HG02938 (cell line): ENCODE measurements around the gene PLCB3.
"Not testable (repeated sequence)": the region's sequence is repeated elsewhere in the genome, so short reads cannot be mapped to it uniquely, and the experiment has no call there.

Source experiments
- ATAC-seq: cut with Tn5 transposase; IDR thresholded peaks from one replicate; pipeline ENCODE4 v1.9.1; 2021; ENCODE audit warnings: mild to moderate bottlenecking, moderate library complexity; ENCODE audit not compliant: unreplicated experiment

PLCB3 gene

DNA sequence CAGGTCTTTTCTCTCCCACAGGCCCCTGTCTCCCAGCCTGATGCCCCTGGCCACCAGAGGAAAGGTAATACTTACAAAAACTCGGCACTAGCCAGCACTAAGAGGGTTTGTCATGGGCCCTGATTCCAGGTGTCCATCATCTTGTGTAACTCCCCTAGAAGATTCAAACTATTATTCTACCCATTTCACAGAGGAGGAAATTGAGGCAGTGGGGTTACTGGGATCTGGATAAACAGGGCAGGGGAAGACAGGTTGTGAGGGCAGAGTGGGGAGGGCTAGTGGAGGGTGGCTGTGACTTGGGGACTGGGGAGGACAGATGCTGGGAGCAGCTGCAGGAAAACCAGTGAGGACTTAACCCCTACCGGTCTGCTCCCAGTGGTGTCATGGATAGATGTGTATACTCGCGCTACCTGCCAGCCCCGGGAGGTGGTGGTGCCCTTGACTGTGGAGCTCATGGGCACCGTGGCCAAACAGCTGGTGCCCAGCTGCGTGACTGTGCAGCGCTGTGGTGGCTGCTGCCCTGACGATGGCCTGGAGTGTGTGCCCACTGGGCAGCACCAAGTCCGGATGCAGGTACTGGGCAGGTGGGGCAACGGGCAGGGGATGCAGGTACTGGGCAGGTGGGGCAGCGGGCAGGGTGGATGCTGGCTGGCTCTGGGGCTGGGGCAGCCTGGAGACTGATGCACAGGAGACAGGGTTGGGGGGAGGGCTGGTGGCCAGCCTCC is 15.7 kb upstream of the PLCB3 start:
- no peak for ATAC-seq

DNA sequence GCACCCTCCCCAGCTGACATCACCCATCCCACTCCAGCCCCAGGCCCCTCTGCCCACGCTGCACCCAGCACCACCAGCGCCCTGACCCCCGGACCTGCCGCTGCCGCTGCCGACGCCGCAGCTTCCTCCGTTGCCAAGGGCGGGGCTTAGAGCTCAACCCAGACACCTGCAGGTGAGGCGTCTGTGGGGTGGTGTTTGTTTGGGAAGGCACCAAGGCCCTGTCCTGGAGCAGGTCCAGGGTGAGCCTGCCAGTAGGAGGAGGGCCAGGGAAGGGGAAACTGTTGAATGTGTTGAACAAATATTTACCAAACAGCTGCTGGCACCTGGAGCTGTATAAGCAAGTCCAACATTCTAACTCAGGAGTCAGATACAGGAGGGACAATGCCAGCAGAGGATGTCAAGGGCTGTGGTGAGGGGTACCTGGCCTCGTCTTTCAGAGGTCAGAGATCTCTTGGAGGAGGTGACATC is 13.8 kb upstream of the PLCB3 start:
- ATAC-seq, result no peak

DNA sequence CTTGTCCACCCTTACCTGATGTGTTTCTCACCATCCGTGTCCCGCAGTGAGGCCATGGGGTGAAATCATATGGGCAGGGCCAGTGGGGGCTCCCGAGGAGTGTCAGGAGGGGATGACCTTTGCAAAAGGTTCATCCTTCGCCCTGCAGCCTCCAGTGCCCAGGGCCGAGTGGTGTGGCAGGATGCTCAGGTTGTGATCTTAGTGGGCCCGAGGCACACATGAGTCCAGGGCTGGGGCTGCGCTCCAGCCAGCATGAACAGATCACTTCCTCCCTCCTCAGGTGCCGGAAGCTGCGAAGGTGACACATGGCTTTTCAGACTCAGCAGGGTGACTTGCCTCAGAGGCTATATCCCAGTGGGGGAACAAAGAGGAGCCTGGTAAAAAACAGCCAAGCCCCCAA is 13.3 kb upstream of the PLCB3 start:
- ATAC-seq, result no peak

DNA sequence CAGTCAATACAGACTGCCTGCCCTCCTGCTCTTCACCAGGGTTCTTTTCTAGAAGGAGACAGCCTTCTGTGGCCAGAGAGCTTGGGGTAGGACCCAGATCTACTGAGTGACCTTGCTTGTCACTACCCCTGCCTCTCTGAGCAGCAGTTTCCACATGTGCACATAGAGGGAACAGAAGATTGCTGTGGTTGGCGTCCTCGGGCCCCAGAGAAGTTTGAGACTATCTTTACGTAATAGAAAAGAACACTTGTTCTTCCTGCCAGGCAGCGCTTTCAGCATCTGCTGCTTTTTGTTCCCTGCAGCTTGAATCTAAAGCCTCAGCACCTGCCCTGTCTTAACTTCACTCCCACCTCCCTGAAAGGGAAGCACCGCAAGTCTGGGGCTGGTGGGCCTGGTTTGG is 12.3 kb upstream of the PLCB3 start:
- no peak for ATAC-seq

DNA sequence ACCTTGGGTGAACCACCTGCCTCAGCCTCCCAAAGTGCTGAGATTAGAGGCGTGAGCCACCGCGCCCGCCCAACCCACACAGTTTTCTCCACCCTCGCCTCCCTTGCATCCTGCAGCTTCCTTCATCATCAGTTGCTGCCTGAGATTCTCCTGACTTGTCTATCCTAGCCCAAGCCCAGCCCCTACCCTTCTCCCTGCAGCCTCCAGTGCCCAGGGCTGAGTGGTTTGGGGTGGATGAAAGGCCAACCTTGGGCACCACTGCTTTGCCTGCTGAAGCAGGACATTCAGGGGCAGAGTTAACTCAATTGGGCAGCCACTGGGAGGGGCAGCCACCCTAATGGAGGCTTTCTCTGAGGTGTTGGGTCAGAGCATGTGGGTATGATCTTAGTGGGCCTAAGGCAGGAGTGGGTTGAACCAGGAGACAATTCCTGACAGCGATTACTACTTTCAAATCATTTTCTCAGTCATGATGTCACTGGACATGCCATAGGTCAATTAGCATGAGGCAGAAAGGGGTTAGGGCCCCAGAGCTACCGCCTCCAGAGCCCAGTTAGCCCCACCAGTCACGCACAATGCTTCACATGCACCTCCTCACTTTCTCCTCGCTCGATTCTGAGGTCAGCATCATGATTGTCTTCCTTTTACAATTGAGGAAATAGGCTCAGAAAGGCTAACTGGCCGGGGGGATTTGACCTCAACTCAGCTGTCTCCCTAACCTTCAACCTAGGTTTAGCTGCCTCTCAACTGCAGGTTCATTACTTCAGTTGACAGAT is 11.5 kb upstream of the PLCB3 start:
- ATAC-seq, result no peak

DNA sequence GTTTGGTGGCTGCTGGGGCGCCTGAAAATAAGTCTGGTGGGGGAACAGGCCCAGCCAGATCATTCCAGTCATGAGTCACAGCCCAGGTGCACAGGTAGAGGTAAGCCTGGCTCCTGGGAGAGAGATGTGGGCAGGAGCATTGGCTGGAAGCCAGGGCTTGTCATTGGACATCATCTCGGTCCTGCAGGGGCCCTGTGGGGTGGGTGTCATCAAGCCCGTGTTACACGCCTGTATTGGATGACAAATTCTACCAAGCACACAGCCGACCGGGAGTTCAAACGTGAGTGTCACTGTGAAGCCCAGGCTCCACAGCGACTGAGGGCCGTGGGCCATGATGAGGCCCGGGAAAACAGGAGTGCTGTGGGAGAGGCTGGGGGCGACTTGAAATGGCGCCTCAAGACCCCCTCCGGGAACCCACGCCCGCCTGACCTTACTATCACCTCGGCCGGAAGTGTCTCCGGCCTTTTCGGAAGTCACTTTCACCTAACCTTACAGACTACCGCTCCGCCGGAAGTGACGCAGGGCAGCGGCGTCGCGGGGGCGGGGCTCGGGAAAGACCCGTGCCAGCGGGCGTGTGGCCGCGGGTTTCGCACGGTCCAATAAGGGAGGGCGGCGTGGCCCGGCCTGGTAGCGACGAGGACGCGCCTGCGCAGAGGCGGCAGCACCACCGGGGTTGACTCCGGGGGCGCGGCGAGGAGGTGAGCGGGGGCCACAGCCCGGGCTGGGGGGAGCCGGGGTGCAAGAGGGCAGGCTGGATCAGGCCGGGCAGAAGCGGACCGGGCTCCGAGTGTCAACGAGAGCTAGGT is 10.7 kb upstream of the PLCB3 start, which contains the start of gene FKBP2:
FKBP2 (plus strand) TSS at position 661 of the 806 bp plus-strand sequence. CDS start 1,293 bp downstream, outside the sequence.
- ATAC-seq, result peak; percentile 41

DNA sequence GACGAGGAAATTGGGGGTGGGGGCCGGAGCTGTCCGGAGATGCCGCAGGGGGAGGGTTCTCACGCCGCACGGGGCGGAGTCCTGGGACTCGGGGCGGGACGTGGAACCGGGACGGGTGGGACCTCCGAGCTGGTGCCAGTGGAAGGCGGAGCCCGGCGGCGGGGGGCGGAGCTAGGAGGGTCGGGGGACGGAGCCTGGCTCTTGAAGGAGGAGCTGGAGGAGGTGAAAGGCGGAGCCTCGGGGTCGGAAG is 10.2 kb upstream of the PLCB3 start:
- no peak for ATAC-seq

DNA sequence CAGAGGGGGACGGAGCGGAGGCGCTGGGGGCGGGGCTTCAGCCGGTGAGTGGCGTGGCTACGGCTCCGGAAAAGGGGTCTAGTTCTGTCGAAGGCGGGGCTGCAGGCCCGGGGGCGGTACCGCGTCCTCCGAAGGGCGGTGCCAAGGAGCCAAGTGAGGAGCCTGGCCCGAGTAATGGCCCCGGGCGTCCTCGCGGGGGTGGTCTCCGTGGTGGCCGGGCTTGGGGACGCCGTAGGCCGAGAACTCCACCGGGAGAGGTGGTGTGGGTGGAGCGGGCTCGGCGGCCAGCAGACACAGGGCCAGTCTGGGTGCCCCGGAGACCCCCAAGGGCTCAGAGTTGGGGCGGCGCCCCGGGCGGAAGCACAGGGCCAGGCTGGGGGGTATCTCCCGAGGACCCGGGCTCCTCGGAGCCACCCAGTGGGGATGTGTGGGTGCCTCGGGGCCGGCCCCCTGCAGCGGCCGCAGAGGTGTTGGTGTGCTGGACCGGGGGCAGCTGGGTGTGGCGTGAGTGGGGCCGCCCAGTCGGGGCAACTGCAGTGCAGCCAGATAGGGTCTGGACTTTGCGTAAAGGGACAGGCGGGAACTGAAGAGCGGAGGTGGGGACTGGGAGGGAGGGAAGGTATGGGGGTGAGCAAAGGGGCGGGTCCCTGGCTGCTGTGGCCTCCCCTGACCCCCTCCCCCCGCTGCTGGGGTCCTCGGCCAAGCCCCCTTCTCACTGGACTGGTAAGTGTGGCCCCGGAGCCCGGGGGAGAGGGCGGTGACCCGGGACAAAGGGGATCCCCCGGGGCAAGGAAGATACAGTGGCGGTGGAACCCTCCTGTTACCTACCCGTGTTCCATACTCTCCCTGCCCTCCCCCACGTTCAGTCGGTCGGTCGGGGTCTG is 9.6 kb upstream of the PLCB3 start:
- ATAC-seq, result peak; percentile 65

DNA sequence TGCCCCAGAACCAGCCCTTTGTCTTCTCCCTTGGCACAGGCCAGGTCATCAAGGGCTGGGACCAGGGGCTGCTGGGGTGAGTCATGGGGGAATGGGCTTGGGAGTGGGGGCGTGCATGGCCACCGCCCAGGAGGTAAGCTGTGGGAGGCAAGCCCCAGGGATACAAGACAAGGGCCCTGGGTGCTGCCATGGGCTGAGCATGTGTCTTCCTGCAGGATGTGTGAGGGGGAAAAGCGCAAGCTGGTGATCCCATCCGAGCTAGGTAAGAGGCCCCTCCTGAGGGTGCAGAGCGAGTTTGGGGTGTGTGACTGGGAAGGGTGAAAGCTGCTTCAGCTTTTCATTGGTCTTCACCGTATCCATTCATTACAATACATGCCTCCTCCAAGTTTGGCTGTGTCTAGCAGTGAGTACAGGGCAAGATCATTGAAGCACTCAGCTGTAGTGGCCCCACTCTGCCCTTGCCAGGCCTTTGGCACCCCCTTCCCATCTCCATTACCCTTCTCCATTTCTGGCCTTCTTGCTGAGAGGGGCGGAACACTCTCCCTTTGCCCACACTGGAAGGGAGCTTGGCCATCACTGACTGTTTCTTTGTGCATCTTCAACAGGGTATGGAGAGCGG is 8.0 kb upstream of the PLCB3 start:
- no peak for ATAC-seq

DNA sequence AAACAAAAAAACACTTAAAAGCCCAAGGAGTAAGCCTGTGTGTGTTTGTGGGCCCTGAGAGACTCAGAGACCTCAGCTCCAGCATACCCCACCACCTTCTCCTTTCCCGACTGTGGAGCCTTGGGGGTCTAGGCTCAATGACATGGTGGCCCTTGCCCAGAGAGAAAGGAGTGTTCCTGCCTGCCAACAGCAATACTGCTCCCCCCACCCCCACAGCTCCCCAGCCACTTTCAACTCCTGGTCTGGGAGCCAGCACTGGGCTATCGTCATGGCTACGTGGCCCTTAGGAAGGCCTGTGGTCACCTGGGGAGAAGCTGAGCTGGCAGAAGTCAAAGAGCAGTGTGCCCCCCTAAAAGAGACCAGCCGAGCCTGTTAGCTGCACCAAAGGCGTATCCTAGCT is 7.2 kb upstream of the PLCB3 start:
- ATAC-seq, result no peak

DNA sequence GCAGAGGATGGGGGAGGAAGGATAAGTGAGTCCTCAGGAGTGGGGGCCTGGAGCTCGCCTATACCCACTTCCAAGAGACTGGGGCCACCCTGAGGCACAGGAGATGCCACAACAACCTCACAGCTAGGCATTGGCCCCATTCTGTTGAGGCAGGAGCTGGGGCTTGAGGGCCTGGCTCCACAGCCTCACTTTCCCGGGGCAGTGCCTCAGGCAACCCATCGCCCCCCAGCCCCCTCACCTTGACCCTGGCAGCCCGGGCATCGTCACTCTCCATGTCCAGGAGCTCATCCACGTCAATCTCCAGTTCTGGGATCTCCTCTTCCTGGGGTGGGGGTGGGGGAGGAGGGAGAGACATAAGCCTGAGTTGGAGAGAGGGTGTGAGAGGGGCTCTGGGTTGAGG is 6.4 kb upstream of the PLCB3 start:
- ATAC-seq, result no peak

DNA sequence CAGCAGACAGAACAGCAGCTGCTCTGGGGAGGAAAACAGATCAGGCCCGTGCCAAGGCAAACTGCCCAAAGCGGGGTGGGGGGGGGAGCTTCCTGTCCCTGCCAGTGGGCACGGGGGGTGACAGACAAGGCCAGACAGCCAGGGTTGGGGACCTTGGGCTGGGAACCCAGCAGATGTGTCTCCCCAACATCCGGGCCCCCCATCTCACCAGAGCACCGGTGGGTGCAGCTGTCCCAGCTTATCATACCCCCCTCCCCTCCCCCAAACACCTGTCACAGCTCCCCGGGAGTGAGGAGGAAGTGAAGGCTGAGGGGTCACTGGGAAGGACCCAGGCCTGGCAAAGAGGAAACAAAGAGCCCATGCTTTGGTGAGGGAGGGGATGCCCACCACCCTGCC is 5.9 kb upstream of the PLCB3 start:
- ATAC-seq, result no peak

DNA sequence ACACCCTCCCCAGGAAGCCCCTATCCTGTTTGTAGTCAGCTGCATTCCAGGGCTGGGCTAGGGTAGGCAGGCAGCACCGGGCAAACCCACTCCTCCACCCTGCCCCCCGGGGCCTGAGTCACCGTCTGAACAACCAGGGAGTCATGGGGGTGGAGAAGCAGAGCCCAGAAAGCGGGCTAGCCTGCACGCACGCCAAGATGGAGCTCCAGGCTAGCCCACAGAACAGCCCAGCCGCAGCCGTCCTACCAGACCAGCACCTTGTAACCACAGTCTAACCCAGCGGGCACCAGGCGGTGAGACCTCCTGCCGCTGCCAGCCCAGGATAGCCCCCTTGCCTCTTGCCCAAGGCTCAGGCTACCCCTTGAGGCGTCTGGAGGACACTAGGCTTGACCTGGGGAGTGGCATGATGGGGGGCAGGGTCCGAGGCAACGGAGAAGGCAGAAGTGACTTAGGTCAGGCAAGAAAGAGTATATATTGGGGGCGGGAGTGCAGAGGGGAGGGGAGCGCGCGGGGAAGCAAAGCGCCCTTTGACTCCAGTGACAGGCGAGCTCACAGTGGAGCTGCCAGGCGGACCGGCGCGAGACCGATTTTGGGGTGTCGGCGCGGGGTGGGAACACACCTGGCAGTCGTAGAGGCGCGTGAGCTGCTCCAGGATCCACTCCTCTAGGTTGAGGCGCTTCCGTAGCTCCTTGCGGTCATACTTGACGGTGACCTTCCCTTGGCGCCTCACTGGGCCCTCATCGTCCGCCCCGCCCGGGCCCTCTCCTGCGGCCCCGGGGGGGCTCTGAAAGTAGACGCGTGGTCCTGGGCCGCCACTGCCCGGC is 5.3 kb upstream of the PLCB3 start:
- no peak for ATAC-seq

DNA sequence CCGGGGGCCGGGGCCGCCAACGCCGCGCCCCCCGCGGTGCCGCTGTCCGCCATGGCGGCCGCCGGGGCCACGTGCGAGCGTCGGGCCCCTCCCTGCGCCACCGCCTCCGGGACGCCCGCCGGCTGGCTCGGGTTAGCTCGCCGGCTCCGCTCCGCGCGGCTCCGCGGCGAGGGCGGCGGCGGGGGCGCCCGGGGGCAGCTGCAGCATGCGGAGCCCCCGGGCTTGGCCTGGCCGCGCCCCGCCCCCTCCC is 4.8 kb upstream of the PLCB3 start:
- ATAC-seq, result not testable (repeated sequence)

DNA sequence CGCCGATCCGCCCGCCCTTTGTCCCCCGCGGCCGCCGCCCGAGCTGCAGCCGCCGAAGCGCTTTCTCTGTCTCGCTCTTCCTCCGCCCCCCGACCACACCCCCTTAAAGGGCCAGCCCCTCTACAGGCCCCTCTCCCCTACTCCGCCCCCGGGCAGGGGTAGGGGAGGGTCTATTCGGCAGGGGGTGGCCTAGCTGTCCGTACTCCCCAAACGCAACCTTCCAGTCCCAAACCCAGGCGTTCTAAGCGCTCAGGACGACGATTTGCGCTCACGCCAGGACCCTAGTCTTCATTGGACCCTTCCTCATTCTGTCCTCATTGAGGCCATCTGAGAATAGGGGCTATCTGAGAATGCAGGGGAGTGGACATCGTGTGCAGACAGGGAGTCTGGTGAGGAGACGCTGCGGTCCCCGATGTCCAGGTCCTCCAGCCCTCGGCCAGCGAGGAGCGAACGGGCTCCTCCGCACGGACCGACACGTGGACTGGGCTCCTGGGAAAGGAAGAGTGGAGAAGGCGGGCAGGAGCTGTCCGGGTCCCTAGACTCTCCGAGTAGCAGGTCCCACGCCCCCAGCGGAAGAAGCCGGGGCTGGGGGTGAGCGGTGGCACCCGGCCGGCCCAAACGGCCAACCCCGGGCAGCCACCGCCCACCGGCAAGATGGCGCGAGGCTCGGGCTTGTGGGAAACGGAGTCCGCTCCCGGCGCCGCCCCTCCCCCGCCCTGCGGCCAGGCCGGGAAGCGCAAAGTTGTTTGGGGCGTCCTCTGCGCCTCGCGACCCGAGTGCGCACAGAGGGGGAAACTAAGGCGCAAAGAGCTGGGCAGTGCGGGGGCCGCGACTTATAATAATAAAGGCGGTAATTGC is 4.2 kb upstream of the PLCB3 start, which contains the start of gene PPP1R14B:
PPP1R14B (minus strand) TSS at position 73 of the 858 bp plus-strand sequence. CDS start 270 bp downstream, outside the sequence.
- ATAC-seq, result peak; percentile 38

DNA sequence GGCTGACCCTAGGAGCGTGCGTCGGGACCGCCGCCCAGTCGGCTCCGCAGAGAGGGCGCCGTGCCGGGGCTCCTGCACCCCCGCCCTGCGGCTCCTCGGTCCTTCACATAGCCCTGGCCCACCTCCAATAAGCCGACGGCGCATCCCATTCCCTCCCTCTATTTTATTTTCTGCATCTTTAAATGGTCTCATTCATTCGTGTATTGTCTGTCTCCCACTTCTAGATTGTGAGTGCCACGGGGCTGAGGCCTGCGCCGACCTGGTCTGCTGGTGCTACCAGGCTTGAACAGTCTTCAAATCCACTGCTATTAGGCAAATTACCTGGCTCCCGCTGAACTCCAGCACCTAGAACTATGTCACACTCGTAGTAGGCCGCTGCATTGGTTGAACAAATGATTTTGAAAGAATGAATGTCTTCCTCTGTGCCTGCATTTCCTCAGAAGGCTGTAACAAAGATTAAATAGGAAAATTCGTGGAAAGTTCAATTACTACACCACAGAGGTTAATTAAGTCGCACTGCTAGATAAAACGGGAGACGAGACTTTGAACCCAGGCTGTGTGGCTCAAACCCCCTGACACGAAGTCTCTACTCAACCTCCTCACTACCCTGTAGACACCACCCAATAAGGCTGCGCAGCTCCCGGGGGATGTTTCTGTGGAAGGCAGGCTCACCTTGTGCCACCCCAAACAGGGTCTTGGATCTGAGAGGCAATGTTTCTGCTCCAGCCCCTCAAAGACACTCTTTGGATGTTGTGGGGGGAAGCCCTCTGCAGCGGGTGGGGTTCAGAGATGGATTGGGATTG is 3.4 kb upstream of the PLCB3 start:
- ATAC-seq, result no peak

DNA sequence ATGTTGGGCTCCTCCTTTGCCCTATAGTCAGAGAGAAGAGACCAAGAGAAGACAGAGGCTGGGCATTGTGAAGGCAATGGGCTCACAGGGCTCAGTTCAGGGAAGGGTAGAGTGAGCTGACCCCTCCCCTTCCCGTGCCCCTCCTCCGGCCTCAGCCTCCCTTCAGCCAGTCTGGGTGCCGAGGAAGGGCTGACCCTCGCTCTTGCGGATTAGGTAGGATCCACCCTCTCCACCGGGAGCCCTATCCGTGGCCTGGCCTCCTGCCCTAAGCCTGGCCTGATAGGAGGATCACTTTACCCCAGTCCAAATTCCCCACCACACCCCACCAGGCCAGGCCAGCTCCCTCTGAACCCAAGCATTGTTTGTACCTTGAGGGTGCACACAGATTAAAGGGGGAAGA is 2.8 kb upstream of the PLCB3 start:
- no peak for ATAC-seq

DNA sequence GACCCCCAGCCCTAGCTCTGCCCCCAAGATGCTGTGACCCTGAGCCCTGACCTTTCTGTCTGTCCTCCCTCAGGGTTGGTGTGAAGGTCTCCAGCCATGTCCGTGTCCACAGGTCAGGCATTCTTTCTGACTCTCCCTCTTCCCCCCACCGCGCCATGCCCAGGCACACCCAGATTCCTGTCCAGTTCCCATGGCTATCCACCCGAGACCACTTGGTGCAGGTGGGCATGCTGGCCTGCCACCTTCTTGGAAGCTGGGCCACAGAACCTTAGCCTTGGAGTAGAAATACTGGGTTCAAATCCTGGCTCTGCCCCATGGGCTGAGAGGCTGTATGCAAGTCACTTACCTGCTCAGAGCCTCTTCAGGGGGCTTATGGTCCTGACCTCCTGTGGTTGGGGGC is 2.3 kb upstream of the PLCB3 start:
- no peak for ATAC-seq
